HL-60 (cell line): Measurements from ENCODE around the gene RAB34.

Experiments used
- DNase-seq, 2 experiments: peaks; one replicate each; pipeline ENCODE4 v3.0.0-alpha.2; 2010 to 2020; ENCODE audit warnings: low read depth in 1 of 2, low spot score in 1 of 2
- H3K27ac ChIP-seq: fragments of 250-450 bp; sonication (Bioruptor Pico); replicated peaks from 2 replicates; pipeline ENCODE4 v1.5.1; 2020; ENCODE audit warnings: mild to moderate bottlenecking, moderate library complexity
- H3K27me3 ChIP-seq: fragments of 250-450 bp; sonication (Bioruptor Pico); 2 replicates; pipeline ENCODE4 v1.5.1; 2021; ENCODE audit warnings: mild to moderate bottlenecking, moderate library complexity; ENCODE audit not compliant: insufficient read depth, poor library complexity, severe bottlenecking
- H3K4me3 ChIP-seq: replicated peaks from 2 replicates; pipeline ENCODE4 v1.5.1; 2011; ENCODE audit warnings: mild to moderate bottlenecking, control low read depth, low read length; ENCODE audit not compliant: insufficient read depth
- GABPA ChIP-seq: IDR thresholded peaks from 2 replicates; pipeline ENCODE4 v1.6.1; 2012; ENCODE audit warnings: low read depth
- POLR2AphosphoS5 ChIP-seq: IDR thresholded peaks from 2 replicates; pipeline ENCODE4 v1.6.1; 2012; ENCODE audit warnings: low read depth
- REST ChIP-seq: IDR thresholded peaks from 2 replicates; pipeline ENCODE4 v1.6.1; 2012; ENCODE audit warnings: low read depth; ENCODE audit not compliant: insufficient replicate concordance
- SPI1 ChIP-seq: IDR thresholded peaks from 2 replicates; pipeline ENCODE4 v1.6.1; 2012; ENCODE audit warnings: low read depth, mild to moderate bottlenecking, borderline replicate concordance
- TF ChIP-seq, protein P1 (sequence below): IDR thresholded peaks from one replicate; pipeline ENCODE4 v1.5.1; 2011; ENCODE audit warnings: low read length, control low read depth, inconsistent platforms; ENCODE audit not compliant: insufficient read depth

Gene RAB34

GRCh38 chr17:28758411-28759121, 40.9 kb upstream of the RAB34 start:
- H3K4me3 ChIP-seq = no peak overlapping the region
- TF ChIP-seq POLR2AphosphoS5 (no peak), REST (no peak), GABPA (no peak), SPI1 (no peak)
- H3K27ac ChIP-seq = no peak overlapping the region
- DNase-seq = no peak
- H3K27me3 ChIP-seq = no peaks in the 10 kb centered on the region

DNA sequence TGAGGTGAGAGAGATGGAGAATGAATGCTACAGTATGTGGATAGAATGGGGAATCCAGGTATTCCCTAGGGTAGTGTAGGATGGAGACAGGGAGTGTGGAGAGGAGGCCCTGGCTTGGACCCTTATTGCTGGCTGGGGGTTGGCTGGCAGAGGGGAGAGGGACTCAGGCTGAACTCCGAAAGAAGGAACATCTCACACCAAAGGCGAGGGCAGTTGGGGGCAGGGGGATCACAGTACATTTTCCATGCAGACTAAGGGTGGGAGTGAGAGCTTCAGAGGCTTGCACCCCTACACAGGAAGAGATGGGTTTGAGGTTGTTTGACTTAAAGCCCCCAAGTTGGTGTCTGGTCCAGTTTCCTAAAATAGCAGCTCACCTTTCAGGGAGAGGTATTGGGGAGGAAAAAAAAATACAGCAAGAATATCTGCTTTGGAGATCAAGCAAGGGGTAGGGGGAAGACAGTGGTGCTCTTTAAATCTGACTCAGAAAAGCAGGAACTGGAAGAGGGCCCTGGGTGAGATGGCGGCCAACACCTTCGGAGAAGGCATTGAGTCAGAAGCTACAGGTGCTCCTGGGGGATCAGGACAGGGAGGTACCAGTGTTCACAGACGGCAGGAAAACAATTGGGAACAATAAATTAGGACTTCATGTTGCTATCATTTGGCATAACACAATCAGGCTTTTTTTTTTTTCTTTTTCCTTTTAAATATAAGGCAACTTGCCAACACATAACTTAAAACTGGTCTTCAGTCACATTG, 38.6 kb upstream of the RAB34 start:
- no peak for DNase-seq
- Histone ChIP-seq H3K27me3 (no peaks in the 10 kb centered on the region), H3K27ac (no peak overlapping the region), H3K4me3 (no peak overlapping the region)
- TF ChIP-seq POLR2AphosphoS5 = no peak

DNA sequence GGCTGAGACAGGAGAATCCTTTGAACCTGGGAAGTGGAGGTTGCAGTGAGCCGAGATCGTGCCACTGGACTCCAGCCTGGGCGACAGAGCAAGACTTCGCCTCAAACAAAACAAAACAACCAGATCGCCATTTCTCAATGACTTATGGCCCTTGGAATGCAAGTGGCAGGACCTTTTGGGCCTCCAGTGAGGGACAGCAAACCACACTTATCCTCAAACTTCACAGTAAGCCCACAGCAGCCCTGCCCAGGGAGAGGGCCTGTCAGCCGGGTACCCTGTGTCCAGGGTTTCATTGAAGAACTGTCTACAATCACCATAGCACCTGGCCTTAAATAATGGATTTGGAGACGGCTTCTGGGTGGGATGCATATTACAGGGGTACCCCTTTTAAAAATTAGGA, 37.8 kb upstream of the RAB34 start:
- no peak overlapping the region for H3K27ac ChIP-seq
- TF ChIP-seq REST = no peak
- no peak for TF ChIP-seq GABPA
- TF ChIP-seq, protein P1, sequence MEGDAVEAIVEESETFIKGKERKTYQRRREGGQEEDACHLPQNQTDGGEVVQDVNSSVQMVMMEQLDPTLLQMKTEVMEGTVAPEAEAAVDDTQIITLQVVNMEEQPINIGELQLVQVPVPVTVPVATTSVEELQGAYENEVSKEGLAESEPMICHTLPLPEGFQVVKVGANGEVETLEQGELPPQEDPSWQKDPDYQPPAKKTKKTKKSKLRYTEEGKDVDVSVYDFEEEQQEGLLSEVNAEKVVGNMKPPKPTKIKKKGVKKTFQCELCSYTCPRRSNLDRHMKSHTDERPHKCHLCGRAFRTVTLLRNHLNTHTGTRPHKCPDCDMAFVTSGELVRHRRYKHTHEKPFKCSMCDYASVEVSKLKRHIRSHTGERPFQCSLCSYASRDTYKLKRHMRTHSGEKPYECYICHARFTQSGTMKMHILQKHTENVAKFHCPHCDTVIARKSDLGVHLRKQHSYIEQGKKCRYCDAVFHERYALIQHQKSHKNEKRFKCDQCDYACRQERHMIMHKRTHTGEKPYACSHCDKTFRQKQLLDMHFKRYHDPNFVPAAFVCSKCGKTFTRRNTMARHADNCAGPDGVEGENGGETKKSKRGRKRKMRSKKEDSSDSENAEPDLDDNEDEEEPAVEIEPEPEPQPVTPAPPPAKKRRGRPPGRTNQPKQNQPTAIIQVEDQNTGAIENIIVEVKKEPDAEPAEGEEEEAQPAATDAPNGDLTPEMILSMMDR = no peak
- TF ChIP-seq POLR2AphosphoS5 = no peak
- no peak for TF ChIP-seq SPI1
- no peak overlapping the region for H3K4me3 ChIP-seq
- DNase-seq = no peak
- H3K27me3 ChIP-seq = no peaks in the 10 kb centered on the region

DNA sequence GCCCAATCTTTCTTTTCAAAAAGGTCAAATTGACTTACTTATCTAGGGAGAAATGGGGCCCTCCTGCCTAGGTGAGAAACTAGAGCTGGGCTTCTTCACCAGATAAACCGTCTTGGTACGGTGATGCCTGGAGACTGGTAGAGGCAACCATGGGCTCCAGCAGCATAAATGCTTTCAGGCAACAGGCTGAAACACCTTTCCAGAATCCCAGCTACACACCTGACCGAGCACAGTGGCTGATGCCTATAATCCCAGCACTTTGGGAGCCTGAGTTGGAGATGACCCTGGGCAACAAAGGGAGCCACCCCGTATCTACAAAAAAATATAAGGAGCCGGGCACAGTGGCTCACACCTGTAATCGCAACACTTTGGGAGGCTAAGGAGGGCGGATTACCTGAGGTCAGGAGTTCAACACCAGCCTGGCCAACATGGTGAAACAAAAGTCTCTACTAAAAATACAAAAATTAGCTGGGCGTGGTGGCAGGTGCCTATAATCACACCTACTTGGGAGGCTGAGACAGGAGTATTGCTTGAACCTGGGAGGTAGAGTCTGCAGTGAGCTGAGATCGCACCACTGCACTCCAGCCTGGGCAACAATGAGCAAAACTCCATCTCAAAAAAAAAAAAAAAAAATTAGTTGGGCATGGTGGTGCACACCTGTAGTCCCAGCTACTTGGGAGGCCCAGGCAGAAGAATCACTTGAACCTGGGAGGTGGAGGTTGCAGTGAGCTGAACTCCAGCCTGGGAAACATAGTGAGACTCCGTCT, 34.1 kb upstream of the RAB34 start:
- no peaks in the 10 kb centered on the region for H3K27me3 ChIP-seq
- no peak overlapping the region for H3K27ac ChIP-seq
- no peak for DNase-seq
- TF ChIP-seq SPI1 = no peak
- no peak for TF ChIP-seq REST
- TF ChIP-seq POLR2AphosphoS5 = no peak
- TF ChIP-seq, protein P1 = no peak
- TF ChIP-seq GABPA = no peak
- no peak overlapping the region for H3K4me3 ChIP-seq
